Epithelial cell of esophagus (primary cell): ENCODE measurements around the gene CCT8L2.
"Not testable (repeated sequence)": the region's sequence is repeated elsewhere in the genome, so short reads cannot be mapped to it uniquely, and the experiment has no call there.

Experiments used
- DNase-seq: peaks from one replicate; pipeline ENCODE4 v3.0.0; 2010; ENCODE audit warnings: low read depth
- H3K4me3 ChIP-seq: 2 replicates; pipeline ENCODE4 v1.5.1; 2011; ENCODE audit warnings: mild to moderate bottlenecking, low read length, control low read depth
- CTCF ChIP-seq: IDR thresholded peaks from 2 replicates; pipeline ENCODE4 v1.5.1; 2011; ENCODE audit warnings: low read depth, mild to moderate bottlenecking, low read length, control low read depth, inconsistent platforms; ENCODE audit not compliant: insufficient read depth; ENCODE audit errors: missing control alignments

CCT8L2 gene

GRCh38 chr22:16603448-16603768, 10.8 kb upstream of the CCT8L2 start:
- H3K4me3 ChIP-seq: no peak overlapping the region
- no peak for TF ChIP-seq CTCF
- no peak for DNase-seq

- peak overlapping the region; percentile 29 for H3K4me3 ChIP-seq
Observed at GRCh38 chr22:16602728-16603447, 10.3 kb upstream of the CCT8L2 start.

GRCh38 chr22:16602224-16602727, 9.7 kb upstream of the CCT8L2 start:
- DNase-seq: not testable (repeated sequence)

More at GRCh38 chr22:16602728-16603447, 10.3 kb upstream of the CCT8L2 start:
- not testable (repeated sequence) for DNase-seq

GRCh38 chr22:16601437-16602223, 9.0 kb upstream of the CCT8L2 start:
- TF ChIP-seq CTCF: no peak
- peak; percentile 17 for DNase-seq
- peak overlapping the region; percentile 22 for H3K4me3 ChIP-seq

More at GRCh38 chr22:16602224-16602727, 9.7 kb upstream of the CCT8L2 start:
- peak overlapping the region; percentile 29 for H3K4me3 ChIP-seq

GRCh38 chr22:16600644-16601436, 8.2 kb upstream of the CCT8L2 start:
- DNase-seq: peak; percentile 40
- not testable (repeated sequence) for H3K4me3 ChIP-seq

- not testable (repeated sequence) for H3K4me3 ChIP-seq, DNase-seq
Observed at GRCh38 chr22:16599648-16600047, 7.0 kb upstream of the CCT8L2 start.

- not testable (repeated sequence) for H3K4me3 ChIP-seq, DNase-seq
Observed at GRCh38 chr22:16595251-16595650, 2.6 kb upstream of the CCT8L2 start.

- no peak overlapping the region for H3K4me3 ChIP-seq
- DNase-seq: no peak
- no peak for TF ChIP-seq CTCF
Observed at GRCh38 chr22:16594026-16594425, 1.4 kb upstream of the CCT8L2 start.

GRCh38 chr22:16592231-16592630, 379 bp downstream of the CCT8L2 start:
- not testable (repeated sequence) for H3K4me3 ChIP-seq, DNase-seq

- not testable (repeated sequence) for DNase-seq, H3K4me3 ChIP-seq
Observed at GRCh38 chr22:16591136-16591535, 1.5 kb downstream of the CCT8L2 start.
